HG02763 (cell line): ENCODE measurements around the gene TP63.
"Not testable (repeated sequence)": the region's sequence is repeated elsewhere in the genome, so short reads cannot be mapped to it uniquely, and the experiment has no call there.

ENCODE experiments used
- ATAC-seq: cut with Tn5 transposase; IDR thresholded peaks from one replicate; pipeline ENCODE4 v1.9.1; 2021; ENCODE audit warnings: mild to moderate bottlenecking, moderate library complexity; ENCODE audit not compliant: unreplicated experiment

Gene TP63

GRCh38 chr3:189631373-189631408 lies at the start of gene TP63:
Gene TP63, plus strand, starts transcription at chr3:189631389. Its CDS starts 127 bp downstream, at chr3:189631516.
- ATAC-seq = no peak

- ATAC-seq = no peak
These were observed 49.0 kb upstream of the TP63 start for GRCh38 chr3:189582179-189582578.

- no peak for ATAC-seq
These were observed 46.5 kb upstream of the TP63 start for GRCh38 chr3:189584645-189585044.

- ATAC-seq = no peak
These were observed 44.1 kb upstream of the TP63 start for GRCh38 chr3:189586941-189587663.

- no peak for ATAC-seq
These were observed 43.5 kb upstream of the TP63 start for GRCh38 chr3:189587664-189588040.

- ATAC-seq = no peak
These were observed 43.1 kb upstream of the TP63 start for GRCh38 chr3:189588070-189588469.

GRCh38 chr3:189588475-189589178 lies 42.6 kb upstream of the TP63 start:
- no peak for ATAC-seq

- ATAC-seq = no peak
These were observed 42.0 kb upstream of the TP63 start for GRCh38 chr3:189589179-189589569.

- ATAC-seq = no peak
These were observed 41.0 kb upstream of the TP63 start for GRCh38 chr3:189590223-189590622.

GRCh38 chr3:189593581-189593980 lies 37.6 kb upstream of the TP63 start:
- ATAC-seq = no peak

GRCh38 chr3:189596078-189596979 lies 34.9 kb upstream of the TP63 start:
- ATAC-seq = not testable (repeated sequence)

- no peak for ATAC-seq
These were observed 33.3 kb upstream of the TP63 start for GRCh38 chr3:189597918-189598317.

- no peak for ATAC-seq
These were observed 32.5 kb upstream of the TP63 start for GRCh38 chr3:189598530-189599225.

GRCh38 chr3:189602471-189602870 lies 28.7 kb upstream of the TP63 start:
- ATAC-seq = no peak

- no peak for ATAC-seq
These were observed 25.5 kb upstream of the TP63 start for GRCh38 chr3:189605717-189606116.

GRCh38 chr3:189606774-189607173 lies 24.4 kb upstream of the TP63 start:
- no peak for ATAC-seq

- ATAC-seq = not testable (repeated sequence)
These were observed 18.5 kb upstream of the TP63 start for GRCh38 chr3:189612641-189613040.

- ATAC-seq = no peak
These were observed 18.1 kb upstream of the TP63 start for GRCh38 chr3:189613122-189613521.

GRCh38 chr3:189621948-189622603 lies 9.1 kb upstream of the TP63 start:
- no peak for ATAC-seq

- ATAC-seq = no peak
These were observed 8.6 kb upstream of the TP63 start for GRCh38 chr3:189622629-189623028.

GRCh38 chr3:189624130-189624529 lies 7.1 kb upstream of the TP63 start:
- ATAC-seq = no peak
